Stomach (tissue), 4 donors: ENCODE measurements around the gene SLC22A13.

Experiments used
- POLR2A ChIP-seq, 4 donors: fragments of 450-650 bp; IDR thresholded peaks; one replicate each; pipeline ENCODE4 v1.6.1; 2016; ENCODE audit warnings: antibody characterized with exemption in 4 of 4, control low read depth in 2 of 4, mild to moderate bottlenecking in 1 of 4, moderate library complexity in 1 of 4
- POLR2AphosphoS5 ChIP-seq, 3 donors: sonication (generic); formaldehyde crosslinking; IDR thresholded peaks; one replicate each; pipeline ENCODE4 v1.6.1; 2016; ENCODE audit warnings: antibody characterized with exemption in 3 of 3

DNA sequence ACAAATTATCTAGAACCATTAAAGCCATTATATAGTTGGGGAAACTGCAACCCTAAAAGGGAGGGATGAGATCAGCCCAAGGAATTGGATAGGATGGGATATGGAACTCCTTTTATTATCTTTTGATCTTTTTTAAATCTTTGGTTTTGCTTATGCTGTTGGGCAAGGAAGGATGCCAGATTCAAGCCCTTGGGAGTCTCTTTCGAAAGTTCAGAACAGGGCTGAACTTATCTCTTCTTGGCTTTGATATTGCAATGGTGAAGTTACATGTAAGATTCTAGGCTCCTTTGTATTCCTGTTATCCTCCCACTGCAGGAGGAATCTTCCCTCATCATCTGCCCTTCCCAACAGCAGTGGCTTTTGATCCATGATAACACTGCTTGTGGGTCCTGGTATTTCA lies 10.0 kb upstream of the SLC22A13 start:
- TF ChIP-seq POLR2A (IDR thresholded peaks at IDR 0.05) (no peak), POLR2AphosphoS5 (IDR thresholded peaks at IDR 0.05) (no peak)
